IMR-90 (cell line): ENCODE results near the gene COX7A2L. TPM values are rescaled to one million over a fixed set of nuclear protein-coding genes. Genes with fewer than 3 reads are reported as not detected.

Source experiments
- ATAC-seq: fragments of 200-7000 bp; cut with Tn5 transposase; 2 replicates; pipeline ENCODE4 v1.9.1; 2020; ENCODE audit warnings: low read depth, mild to moderate bottlenecking, moderate library complexity
- BruUV-seq: library from RNA; stranded (reverse); fragments of 400-500 nt; replicated peaks from 2 replicates; lab custom pipeline; 2021; lab: Mats Ljungman, UMichigan
- CTCF ChIA-PET: fragments of 300-600 bp; formaldehyde crosslinking; extraction: SDS; loops from one replicate; lab custom pipeline; 2021; ENCODE audit warnings: antibody characterized with exemption; lab: Yijun Ruan, JAX
- POLR2A ChIA-PET: fragments of 300-600 bp; sonication (Branson Sonifier 250); formaldehyde crosslinking; loops from one replicate; lab custom pipeline; 2022; ENCODE audit warnings: antibody characterized with exemption; ENCODE audit not compliant: unreplicated experiment; lab: Charles Lee
- DNase-seq: peaks from one replicate; pipeline ENCODE4 v3.0.0; 2013
- H2AFZ ChIP-seq: replicated peaks from 2 replicates; pipeline ENCODE3; 2013; ENCODE audit warnings: low read length, mild to moderate bottlenecking; ENCODE audit not compliant: poor library complexity
- H2AK5ac ChIP-seq: 2 replicates; pipeline ENCODE4 v1.6.1; 2013; ENCODE audit warnings: low read depth, low read length, inconsistent platforms
- H2AK9ac ChIP-seq: replicated peaks from 2 replicates; pipeline ENCODE3; 2013; ENCODE audit warnings: mild to moderate bottlenecking, low read depth, low read length, moderate library complexity; ENCODE audit not compliant: poor library complexity
- H2BK120ac ChIP-seq: 2 replicates; pipeline ENCODE4 v1.6.1; 2013; ENCODE audit warnings: low read depth, low read length, inconsistent platforms
- H2BK15ac ChIP-seq: 3 replicates; pipeline ENCODE4 v1.6.1; 2013; ENCODE audit warnings: low read depth, low read length, inconsistent platforms
- H2BK20ac ChIP-seq: 2 replicates; pipeline ENCODE4 v1.6.1; 2013; ENCODE audit warnings: low read depth, mild to moderate bottlenecking, inconsistent platforms, low read length, moderate library complexity
- H2BK5ac ChIP-seq: 2 replicates; pipeline ENCODE4 v1.6.1; 2013; ENCODE audit warnings: mild to moderate bottlenecking, low read depth, low read length, inconsistent platforms; ENCODE audit not compliant: poor library complexity, severe bottlenecking
- H3K14ac ChIP-seq: replicated peaks from 2 replicates; pipeline ENCODE4 v1.6.1; 2013; ENCODE audit warnings: low read depth, low read length, inconsistent platforms
- H3K18ac ChIP-seq: 2 replicates; pipeline ENCODE4 v1.6.1; 2013; ENCODE audit warnings: low read depth, low read length, control low read depth
- H3K23ac ChIP-seq: 2 replicates; pipeline ENCODE4 v1.6.1; 2013; ENCODE audit warnings: low read depth, low read length, inconsistent platforms
- H3K27ac ChIP-seq: 2 replicates; pipeline ENCODE4 v1.5.1; 2013; ENCODE audit warnings: mild to moderate bottlenecking, control low read depth, low read length; ENCODE audit not compliant: insufficient read depth
- H3K27me3 ChIP-seq: 2 replicates; pipeline ENCODE4 v1.6.1; 2013; ENCODE audit warnings: low read length; ENCODE audit not compliant: control insufficient read depth, insufficient read depth
- H3K36me3 ChIP-seq: 2 replicates; pipeline ENCODE4 v1.6.1; 2013; ENCODE audit warnings: low read length, mixed read lengths; ENCODE audit not compliant: control insufficient read depth, insufficient read depth
- H3K4ac ChIP-seq: 2 replicates; pipeline ENCODE4 v1.6.1; 2013; ENCODE audit warnings: low read depth, low read length, inconsistent platforms
- H3K4me1 ChIP-seq: 2 replicates; pipeline ENCODE4 v1.6.1; 2013; ENCODE audit warnings: low read length, mixed read lengths; ENCODE audit not compliant: control insufficient read depth, insufficient read depth
- H3K4me2 ChIP-seq: 2 replicates; pipeline ENCODE4 v1.6.1; 2013; ENCODE audit warnings: low read depth, mild to moderate bottlenecking, control low read depth, low read length, moderate library complexity
- H3K4me3 ChIP-seq: 2 replicates; pipeline ENCODE4 v1.5.1; 2013; ENCODE audit warnings: low read depth, mild to moderate bottlenecking, control low read depth, low read length, moderate library complexity; ENCODE audit not compliant: insufficient read depth
- H3K56ac ChIP-seq: 2 replicates; pipeline ENCODE4 v1.6.1; 2013; ENCODE audit warnings: low read length, inconsistent platforms; ENCODE audit not compliant: insufficient read depth; ENCODE audit errors: extremely low read depth
- H3K79me1 ChIP-seq, 2 experiments: 2 replicates each; pipeline ENCODE4 v1.6.1; 2013; ENCODE audit warnings: low read length in 2 of 2, inconsistent platforms in 1 of 2, low read depth in 1 of 2
- H3K9ac ChIP-seq: 2 replicates; pipeline ENCODE4 v1.6.1; 2013; ENCODE audit warnings: low read depth, low read length, control low read depth
- H3K9me1 ChIP-seq: 2 replicates; pipeline ENCODE4 v1.6.1; 2013; ENCODE audit warnings: low read length, inconsistent platforms; ENCODE audit not compliant: insufficient read depth
- H3K9me3 ChIP-seq: 2 replicates; pipeline ENCODE4 v1.6.1; 2013; ENCODE audit warnings: low read length; ENCODE audit not compliant: control insufficient read depth, insufficient read depth
- H4K20me1 ChIP-seq: 2 replicates; pipeline ENCODE4 v1.6.1; 2013; ENCODE audit warnings: low read length, inconsistent platforms; ENCODE audit not compliant: insufficient read depth
- H4K5ac ChIP-seq: 2 replicates; pipeline ENCODE4 v1.6.1; 2013; ENCODE audit warnings: mild to moderate bottlenecking, low read depth, low read length, control low read depth
- H4K8ac ChIP-seq, 2 experiments: 2 replicates each; pipeline ENCODE4 v1.6.1; 2013; ENCODE audit warnings: low read depth in 2 of 2, low read length in 2 of 2, control low read depth in 1 of 2, inconsistent platforms in 1 of 2
- H4K91ac ChIP-seq: 2 replicates; pipeline ENCODE4 v1.6.1; 2013; ENCODE audit warnings: low read depth, low read length, inconsistent platforms; ENCODE audit not compliant: insufficient read depth
- BHLHE40 ChIP-seq: fragments of 150-350 bp; IDR thresholded peaks from 2 replicates; pipeline ENCODE4 v1.6.1; 2016; ENCODE audit warnings: mild to moderate bottlenecking, low read depth, low read length
- CEBPB ChIP-seq: IDR thresholded peaks from 2 replicates; pipeline ENCODE4 v1.6.1; 2012; ENCODE audit warnings: low read depth, low read length, improper control_type of control experiment
- CHD1 ChIP-seq: IDR thresholded peaks from 2 replicates; pipeline ENCODE4 v1.6.1; 2012; ENCODE audit warnings: low read depth, low read length, improper control_type of control experiment
- CTCF ChIP-seq: conservative IDR thresholded peaks from 2 replicates; pipeline ENCODE4 v1.5.1; 2012; ENCODE audit warnings: mild to moderate bottlenecking, low read depth, low read length, improper control_type of control experiment
- ELK1 ChIP-seq: fragments of 150-350 bp; IDR thresholded peaks from 2 replicates; pipeline ENCODE4 v1.6.1; 2016; ENCODE audit warnings: low read depth, mild to moderate bottlenecking, low read length, moderate library complexity, borderline replicate concordance
- FOS ChIP-seq: fragments of 150-350 bp; IDR thresholded peaks from 2 replicates; pipeline ENCODE4 v1.6.1; 2016; ENCODE audit warnings: low read depth, low read length
- MAFK ChIP-seq: IDR thresholded peaks from 2 replicates; pipeline ENCODE4 v1.6.1; 2012; ENCODE audit warnings: low read depth, low read length, improper control_type of control experiment
- MAZ ChIP-seq: IDR thresholded peaks from 2 replicates; pipeline ENCODE4 v1.6.1; 2012; ENCODE audit warnings: low read depth, mild to moderate bottlenecking, low read length, improper control_type of control experiment, moderate library complexity, borderline replicate concordance
- MXI1 ChIP-seq: IDR thresholded peaks from 2 replicates; pipeline ENCODE4 v1.6.1; 2012; ENCODE audit warnings: low read depth, mild to moderate bottlenecking, low read length, moderate library complexity, borderline replicate concordance
- NFE2L2 ChIP-seq: fragments of 150-350 bp; IDR thresholded peaks from 2 replicates; pipeline ENCODE4 v1.6.1; 2016; ENCODE audit warnings: low read depth, mild to moderate bottlenecking, low read length
- POLR2A ChIP-seq: IDR thresholded peaks from 2 replicates; pipeline ENCODE4 v1.6.1; 2012; ENCODE audit warnings: mild to moderate bottlenecking, low read depth, low read length
- RAD21 ChIP-seq: IDR thresholded peaks from 2 replicates; pipeline ENCODE4 v1.6.1; 2012; ENCODE audit warnings: low read length, improper control_type of control experiment
- RCOR1 ChIP-seq: IDR thresholded peaks from 2 replicates; pipeline ENCODE4 v1.6.1; 2012; ENCODE audit warnings: mild to moderate bottlenecking, low read length, improper control_type of control experiment; ENCODE audit not compliant: insufficient replicate concordance
- RFX5 ChIP-seq: IDR thresholded peaks from 2 replicates; pipeline ENCODE4 v1.8.0; 2012; ENCODE audit warnings: low read depth, mild to moderate bottlenecking, low read length, moderate library complexity
- SMC3 ChIP-seq: fragments of 150-350 bp; IDR thresholded peaks from 2 replicates; pipeline ENCODE4 v1.6.1; 2016; ENCODE audit warnings: low read depth, mild to moderate bottlenecking, antibody characterized with exemption, low read length, moderate library complexity
- WGBS, 2 experiments: methylation state at CpG; one replicate each; pipeline versions ENCODE4 v1.1.5 to v1.1.7; 2013; ENCODE audit warnings: missing lambda C conversion rate in 2 of 2; ENCODE audit not compliant: insufficient read length in 1 of 2; ENCODE audit errors: extremely low coverage in 2 of 2; 5-methylcytosine and 5-hydroxymethylcytosine counted together
- dilution Hi-C: fragments of 300-500 bp; cut with HindIII; formaldehyde crosslinking; loops from one replicate; pipeline ENCODE4 v1.14.3; 2018; ENCODE audit warnings: low sequenced_read_pairs; ENCODE audit not compliant: unreplicated experiment
- in situ Hi-C: fragments of 300-500 bp; cut with MboI; formaldehyde crosslinking; loops from 3 replicates; pipeline ENCODE4 v1.14.3; 2019; ENCODE audit warnings: low sequenced_read_pairs, inconsistent platforms, mixed read lengths
- intact Hi-C: fragments of 100-400 bp; cut with micrococcal nuclease; formaldehyde crosslinking; loops from 2 replicates; pipeline ENCODE4 v1.10.0; 2022
- polyA plus RNA-seq, 3 experiments: library from polyadenylated mRNA; depleted of rRNA; stranded (reverse); fragments of >200 nt; gene quantifications; 2 replicates each; pipeline ENCODE4 v1.2.3, GENCODE V29; 2012; ENCODE audit warnings: low replicate concordance in 1 of 3
- total RNA-seq: library from RNA; depleted of rRNA; stranded (reverse); fragments of >200 nt; gene quantifications from 2 replicates; pipeline ENCODE4 v1.2.3, GENCODE V29; 2012
- TF ChIP-seq, protein P1 (sequence below): fragments of 150-350 bp; IDR thresholded peaks from 2 replicates; pipeline ENCODE4 v1.6.1; 2017; ENCODE audit warnings: mild to moderate bottlenecking, antibody characterized with exemption, low read length, low read depth

The COX7A2L gene
- total and polyA plus RNA-seq, 2 of the 4 experiments (the other 2 are of a cell fraction) = 123 to 132 TPM

- intact Hi-C loops = no loop called here
- Histone ChIP-seq H3K4me3 (no peak overlapping the region), H2AFZ (no peak overlapping the region), H3K79me1 (peaks cover 32 to 63% of the 10 kb centered on the region in 2 experiments), H2BK20ac (no peak overlapping the region), H4K5ac (no peak overlapping the region), H3K4me2 (no peak overlapping the region), H3K27ac (no peak overlapping the region), H3K36me3 (peaks cover 47% of the 10 kb centered on the region), H4K91ac (no peak overlapping the region), H4K8ac (no peak overlapping the region), H3K14ac (no peak overlapping the region), H3K27me3 (no peaks in the 10 kb centered on the region), H3K56ac (no peak overlapping the region), H2AK9ac (no peak overlapping the region), H3K9ac (no peak overlapping the region), H3K4ac (no peak overlapping the region), H2AK5ac (no peak overlapping the region), H2BK5ac (no peak overlapping the region), H2BK120ac (no peak overlapping the region), H3K4me1 (peaks cover 8% of the 10 kb centered on the region), H2BK15ac (no peak overlapping the region), H3K18ac (no peak overlapping the region), H4K20me1 (no peaks in the 10 kb centered on the region; the same call in 1 of the 2 replicates), H3K9me3 (no peaks in the 10 kb centered on the region), H3K23ac (no peak overlapping the region), H3K9me1 (peaks cover 16% of the 10 kb centered on the region)
- in situ Hi-C loops = no loop called here
- ChIA-PET CTCF (no interaction called here), POLR2A (no interaction called here)
- no peak for ATAC-seq
- dilution Hi-C loops = no loop called here
- no TSS peak for BruUV-seq
- no peak for DNase-seq
- TF ChIP-seq BHLHE40 = no peak
- TF ChIP-seq FOS = no peak
- no peak for TF ChIP-seq MAFK
- no peak for TF ChIP-seq ELK1
- TF ChIP-seq NFE2L2 = no peak
- no peak for TF ChIP-seq MXI1
- no peak for TF ChIP-seq MAZ
- no peak for TF ChIP-seq CHD1
- no peak for TF ChIP-seq POLR2A
- TF ChIP-seq SMC3 = no peak
- no peak for TF ChIP-seq RCOR1
- TF ChIP-seq CTCF = no peak
- no peak for TF ChIP-seq CEBPB
- TF ChIP-seq, protein P1, sequence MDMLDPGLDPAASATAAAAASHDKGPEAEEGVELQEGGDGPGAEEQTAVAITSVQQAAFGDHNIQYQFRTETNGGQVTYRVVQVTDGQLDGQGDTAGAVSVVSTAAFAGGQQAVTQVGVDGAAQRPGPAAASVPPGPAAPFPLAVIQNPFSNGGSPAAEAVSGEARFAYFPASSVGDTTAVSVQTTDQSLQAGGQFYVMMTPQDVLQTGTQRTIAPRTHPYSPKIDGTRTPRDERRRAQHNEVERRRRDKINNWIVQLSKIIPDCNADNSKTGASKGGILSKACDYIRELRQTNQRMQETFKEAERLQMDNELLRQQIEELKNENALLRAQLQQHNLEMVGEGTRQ = no peak
- TF ChIP-seq RAD21 = no peak
- TF ChIP-seq RFX5 = no peak
- no CpG with 5 or more reads among the region's 5 CpGs for WGBS, 2 experiments
These were observed 23.6 kb downstream of the COX7A2L start for GRCh38 chr2:42337356-42337820.
